ENCODE measurements around the gene RPL38.

Gene RPL38

GRCh38 chr17:74227271-74228080 is 24.0 kb downstream of the RPL38 start:
- ATAC-seq (no peak), DNase-seq (no peak)

GRCh38 chr17:74228306-74228978 is 25.0 kb downstream of the RPL38 start:
- DNase-seq, result no peak
- ATAC-seq, result no peak

- DNase-seq (no peak), ATAC-seq (no peak)
These were observed 27.4 kb downstream of the RPL38 start for GRCh38 chr17:74230896-74231295.

- DNase-seq, result no peak
- no peak for ATAC-seq
These were observed 28.7 kb downstream of the RPL38 start for GRCh38 chr17:74231928-74232907.

GRCh38 chr17:74233937-74234336 is 30.5 kb downstream of the RPL38 start:
- ATAC-seq (no peak), DNase-seq (no peak)

GRCh38 chr17:74234486-74234885 is 31.0 kb downstream of the RPL38 start:
- no peak for DNase-seq
- ATAC-seq, result no peak

GRCh38 chr17:74235040-74235581 is 31.6 kb downstream of the RPL38 start:
- no peak for DNase-seq
- no peak for ATAC-seq

GRCh38 chr17:74235911-74236371 is 32.5 kb downstream of the RPL38 start:
- DNase-seq, result no peak
- ATAC-seq, result no peak

GRCh38 chr17:74237321-74237720 is 33.8 kb downstream of the RPL38 start:
- ATAC-seq (no peak), DNase-seq (no peak)

- DNase-seq (no peak), ATAC-seq (no peak)
These were observed 35.7 kb downstream of the RPL38 start for GRCh38 chr17:74239172-74239571.

- DNase-seq, result no peak
- ATAC-seq, result no peak
These were observed 37.2 kb downstream of the RPL38 start for GRCh38 chr17:74240618-74241205.

GRCh38 chr17:74241431-74241830 is 38.0 kb downstream of the RPL38 start:
- no peak for ATAC-seq

GRCh38 chr17:74241847-74242246 is 38.4 kb downstream of the RPL38 start:
- ATAC-seq (no peak), DNase-seq (no peak)

More at GRCh38 chr17:74241431-74241830, 38.0 kb downstream of the RPL38 start:
- no peak for DNase-seq

- DNase-seq (no peak), ATAC-seq (no peak)
These were observed 39.7 kb downstream of the RPL38 start for GRCh38 chr17:74243013-74243755.

GRCh38 chr17:74244128-74244527 is 40.6 kb downstream of the RPL38 start:
- ATAC-seq (no peak), DNase-seq (no peak)

- ATAC-seq (no peak), DNase-seq (no peak)
These were observed 41.1 kb downstream of the RPL38 start for GRCh38 chr17:74244548-74244947.

GRCh38 chr17:74245145-74245831 is 41.8 kb downstream of the RPL38 start:
- no peak for DNase-seq
- no peak for ATAC-seq

GRCh38 chr17:74245871-74246270 is 42.4 kb downstream of the RPL38 start:
- no peak for DNase-seq
- ATAC-seq, result no peak

- DNase-seq, result no peak
- ATAC-seq, result no peak
These were observed 46.3 kb downstream of the RPL38 start for GRCh38 chr17:74249590-74250270.
